ENCODE results near the gene DCXR.
A peak's percentile ranks its signal among the peaks of the same experiment; 100 is the strongest.

Gene DCXR

DNA sequence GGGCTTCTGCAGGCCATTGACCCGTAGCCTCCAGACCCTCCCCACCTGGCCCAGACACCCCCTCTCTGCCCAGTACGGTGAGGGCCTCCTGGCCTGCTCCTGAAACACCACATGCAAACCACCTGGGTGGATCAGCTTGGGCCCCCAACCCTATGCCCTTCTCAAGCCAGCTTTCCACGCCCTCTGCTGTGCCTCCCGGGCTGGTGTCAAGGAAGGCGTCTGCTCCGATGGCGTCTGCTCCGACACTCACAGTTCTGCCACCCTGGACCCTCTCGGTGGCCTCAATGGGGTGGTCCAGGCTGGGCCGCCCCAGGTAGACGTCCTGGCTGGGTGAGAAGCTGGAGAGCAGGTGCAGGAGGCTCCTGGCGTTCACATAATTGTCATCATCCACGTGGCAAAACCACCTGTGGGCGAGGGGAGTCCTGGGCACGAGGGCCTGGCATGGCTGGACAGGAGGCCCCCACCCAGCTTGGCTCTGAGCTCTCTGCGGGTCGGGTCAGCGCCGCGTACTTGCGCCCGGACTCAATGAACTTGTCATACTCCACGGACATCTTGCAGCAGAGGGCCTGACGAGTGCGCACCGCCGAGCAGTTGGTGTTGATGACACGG lies 12.8 kb upstream of the DCXR start:
- Mint-ChIP-seq H3K4me3 (peak overlapping the region; percentile 88), H3K27ac (no peak overlapping the region), H3K27me3 (ENCODE audit: low read depth, poor library complexity) (no peaks in the 10 kb centered on the region), H3K36me3 (ENCODE audit: low read depth) (peaks cover 8% of the 10 kb centered on the region), H3K4me1 (peaks cover 20% of the 10 kb centered on the region), H3K9me3 (no peaks in the 10 kb centered on the region)
- no peak for DNase-seq
- no peak for TF ChIP-seq CTCF (IDR thresholded peaks at IDR 0.05)

DNA sequence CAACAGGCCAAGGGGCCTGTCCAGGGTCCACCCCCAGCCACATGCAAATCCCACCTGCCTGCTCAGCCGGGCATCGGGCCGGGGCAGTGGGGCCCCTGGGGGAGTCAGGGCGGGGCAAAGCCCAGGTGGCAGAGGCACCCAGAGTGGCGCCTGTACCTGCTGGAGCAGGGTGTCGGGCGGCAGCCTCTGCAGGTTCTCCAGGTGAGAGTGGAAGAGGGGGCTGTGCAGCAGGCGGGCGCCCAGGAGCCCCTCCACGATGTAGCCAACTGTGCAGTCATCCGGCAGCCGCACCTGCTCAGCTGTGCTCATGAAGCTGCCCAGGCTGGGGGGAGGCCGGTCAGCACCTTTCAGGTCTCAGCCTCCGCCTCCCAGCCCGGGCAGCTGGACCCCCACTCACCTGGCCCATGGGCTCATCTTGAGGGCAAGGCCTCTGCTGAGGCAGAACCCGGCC lies 12.0 kb upstream of the DCXR start:
- Mint-ChIP-seq H3K4me3 (no peak overlapping the region), H3K4me1 (peaks cover 20% of the 10 kb centered on the region), H3K9me3 (no peaks in the 10 kb centered on the region), H3K27ac (no peak overlapping the region), H3K27me3 (ENCODE audit: low read depth, poor library complexity) (no peaks in the 10 kb centered on the region), H3K36me3 (ENCODE audit: low read depth) (peaks cover 8% of the 10 kb centered on the region)
- no peak for TF ChIP-seq CTCF (IDR thresholded peaks at IDR 0.05)
- no peak for DNase-seq

DNA sequence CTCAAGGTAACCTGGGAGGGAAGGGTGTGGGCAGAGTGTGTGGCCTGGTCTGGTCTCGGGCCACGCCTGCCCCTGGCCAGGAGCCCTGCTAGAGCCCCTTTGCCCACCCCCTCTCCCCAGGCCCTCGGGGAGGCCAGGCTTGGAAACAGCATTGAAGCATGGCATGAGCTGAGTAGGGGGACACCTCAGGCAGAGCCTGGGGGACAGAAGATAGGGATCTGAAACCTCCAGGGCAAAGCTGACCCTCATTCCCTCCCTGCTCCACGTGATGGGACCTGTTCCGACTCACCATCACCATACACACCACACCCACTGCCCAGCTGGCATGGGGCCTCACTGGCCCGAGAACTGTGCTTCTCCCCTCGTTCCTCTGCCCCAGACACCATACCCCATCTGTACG lies 11.6 kb upstream of the DCXR start:
- Mint-ChIP-seq H3K4me3 (no peak overlapping the region), H3K4me1 (peaks cover 20% of the 10 kb centered on the region), H3K27ac (no peak overlapping the region), H3K36me3 (ENCODE audit: low read depth) (peaks cover 8% of the 10 kb centered on the region), H3K27me3 (ENCODE audit: low read depth, poor library complexity) (no peaks in the 10 kb centered on the region), H3K9me3 (no peaks in the 10 kb centered on the region)
- no peak for TF ChIP-seq CTCF (IDR thresholded peaks at IDR 0.05)
- no peak for DNase-seq

GRCh38 chr17:82048571-82048971 lies 11.1 kb upstream of the DCXR start:
- Mint-ChIP-seq H3K9me3 (no peaks in the 10 kb centered on the region), H3K4me3 (no peak overlapping the region), H3K36me3 (ENCODE audit: low read depth) (peaks cover 8% of the 10 kb centered on the region), H3K27ac (no peak overlapping the region), H3K27me3 (ENCODE audit: low read depth, poor library complexity) (no peaks in the 10 kb centered on the region), H3K4me1 (peaks cover 20% of the 10 kb centered on the region)
- TF ChIP-seq CTCF (IDR thresholded peaks at IDR 0.05): no peak
- DNase-seq: no peak

DNA sequence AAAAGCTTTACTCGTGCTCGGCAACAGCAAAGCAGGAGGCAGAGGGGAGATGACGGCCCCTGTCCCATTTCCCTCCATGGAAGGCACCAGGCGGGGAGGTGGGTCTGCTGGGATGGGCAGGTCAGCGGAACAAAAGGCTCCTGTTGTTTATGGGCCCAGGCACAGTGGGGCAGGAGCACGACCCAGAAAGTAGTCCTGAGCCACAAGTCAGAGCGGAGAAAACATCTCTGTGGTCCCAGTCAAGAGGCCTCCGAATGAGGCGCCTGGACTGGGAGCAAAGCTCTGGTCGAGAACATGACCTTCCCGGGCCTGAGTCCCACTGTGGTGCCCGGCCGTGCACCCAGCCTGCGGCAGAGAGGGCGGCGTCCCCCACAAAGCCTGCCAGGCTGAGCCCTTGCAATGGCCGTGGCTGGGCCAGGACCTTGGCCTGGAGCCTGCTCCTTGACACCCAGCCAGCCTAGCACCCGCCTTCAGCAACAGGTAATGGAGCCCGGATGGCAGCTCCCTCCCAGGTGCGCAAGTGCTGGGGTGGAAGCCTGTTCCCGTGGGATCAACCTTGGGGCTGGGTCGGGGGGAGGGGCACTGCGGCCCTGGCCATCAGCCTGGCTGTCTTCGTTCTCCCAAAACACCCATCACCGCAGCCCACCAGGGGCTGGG lies 10.5 kb upstream of the DCXR start:
- no peak overlapping the region for H3K27ac Mint-ChIP-seq
- H3K36me3 Mint-ChIP-seq (ENCODE audit: low read depth): peaks cover 8% of the 10 kb centered on the region
- no peak for DNase-seq
- H3K9me3 Mint-ChIP-seq: no peaks in the 10 kb centered on the region
- peaks cover 14% of the 10 kb centered on the region for H3K4me1 Mint-ChIP-seq
- H3K4me3 Mint-ChIP-seq: no peak overlapping the region
- TF ChIP-seq CTCF (IDR thresholded peaks at IDR 0.05): no peak
- H3K27me3 Mint-ChIP-seq (ENCODE audit: low read depth, poor library complexity): no peaks in the 10 kb centered on the region

DNA sequence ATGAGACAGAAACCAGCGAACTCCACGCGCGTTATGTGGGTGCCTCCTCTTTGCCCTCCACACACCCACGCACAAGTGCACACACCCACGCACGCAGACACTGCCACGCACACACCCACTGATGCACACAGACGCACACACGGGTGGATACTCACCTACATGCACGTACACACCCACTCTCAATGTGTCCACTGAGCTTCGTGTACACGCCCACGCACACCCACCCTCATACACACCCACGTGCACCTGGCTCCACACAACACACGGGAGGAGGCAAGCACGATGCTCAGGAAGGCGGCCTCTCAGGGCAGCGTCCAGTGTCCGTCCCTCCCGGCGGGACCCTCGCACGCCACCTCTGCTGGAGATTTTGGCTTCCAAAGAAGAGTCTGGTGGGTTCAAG lies 9.9 kb upstream of the DCXR start:
- no peak for TF ChIP-seq CTCF (IDR thresholded peaks at IDR 0.05)
- H3K27ac Mint-ChIP-seq: peak overlapping the region; percentile 58

More for the DNA sequence above, 9.9 kb upstream of the DCXR start:
- Mint-ChIP-seq H3K36me3 (ENCODE audit: low read depth) (peaks cover 8% of the 10 kb centered on the region), H3K27me3 (ENCODE audit: low read depth, poor library complexity) (no peaks in the 10 kb centered on the region), H3K9me3 (no peaks in the 10 kb centered on the region), H3K4me3 (no peak overlapping the region), H3K4me1 (peaks cover 13% of the 10 kb centered on the region)
- no peak for DNase-seq

Measured in nephron progenitor cell (in vitro differentiated cells).